ENCODE results near the gene SSU72. TPM values are rescaled to one million over a fixed set of nuclear protein-coding genes. Genes with fewer than 3 reads are reported as not detected.

SSU72 gene
- total RNA-seq, 4 donors from 2014 or later, result 44.0 to 273 (median 78.4) TPM

DNA sequence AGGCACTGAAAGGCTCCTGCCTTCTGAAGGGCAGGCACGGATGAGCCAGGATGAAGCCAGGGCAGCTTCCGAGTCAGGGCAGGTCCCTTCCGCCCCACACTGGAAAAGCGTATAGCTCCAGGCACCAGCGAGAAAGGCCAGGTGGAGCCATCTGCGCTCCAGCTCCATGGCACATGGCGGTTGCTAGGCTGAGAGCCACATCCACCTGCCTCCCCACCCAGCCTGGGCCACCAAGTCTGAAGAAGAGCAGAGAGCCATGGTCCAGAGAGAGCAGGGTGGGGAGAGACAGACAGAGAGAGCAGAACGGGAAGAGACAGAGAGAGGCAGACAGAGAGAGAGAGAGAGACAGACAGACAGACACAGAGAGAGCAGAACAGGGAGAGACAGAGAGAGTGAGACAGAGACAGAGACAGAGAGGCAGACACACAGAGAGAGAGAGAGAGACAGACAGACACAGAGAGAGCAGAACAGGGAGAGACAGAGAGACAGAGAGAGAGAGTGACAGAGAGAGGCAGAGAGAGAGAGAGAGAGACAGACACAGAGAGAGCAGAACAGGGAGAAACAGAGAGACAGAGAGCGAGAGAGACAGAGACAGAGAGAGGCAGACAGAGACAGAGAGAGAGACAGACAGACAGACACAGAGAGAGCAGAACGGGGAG is 20.1 kb upstream of the SSU72 start:
- no peaks in the 10 kb centered on the region for H3K27me3 ChIP-seq
- no peaks in the 10 kb centered on the region for H3K9me3 ChIP-seq
- intact Hi-C loops (cut with DNase I; ENCODE audit: low total_unique reads), result no loop called here
- no peak overlapping the region for H3K27ac ChIP-seq
- TF ChIP-seq, protein P1, sequence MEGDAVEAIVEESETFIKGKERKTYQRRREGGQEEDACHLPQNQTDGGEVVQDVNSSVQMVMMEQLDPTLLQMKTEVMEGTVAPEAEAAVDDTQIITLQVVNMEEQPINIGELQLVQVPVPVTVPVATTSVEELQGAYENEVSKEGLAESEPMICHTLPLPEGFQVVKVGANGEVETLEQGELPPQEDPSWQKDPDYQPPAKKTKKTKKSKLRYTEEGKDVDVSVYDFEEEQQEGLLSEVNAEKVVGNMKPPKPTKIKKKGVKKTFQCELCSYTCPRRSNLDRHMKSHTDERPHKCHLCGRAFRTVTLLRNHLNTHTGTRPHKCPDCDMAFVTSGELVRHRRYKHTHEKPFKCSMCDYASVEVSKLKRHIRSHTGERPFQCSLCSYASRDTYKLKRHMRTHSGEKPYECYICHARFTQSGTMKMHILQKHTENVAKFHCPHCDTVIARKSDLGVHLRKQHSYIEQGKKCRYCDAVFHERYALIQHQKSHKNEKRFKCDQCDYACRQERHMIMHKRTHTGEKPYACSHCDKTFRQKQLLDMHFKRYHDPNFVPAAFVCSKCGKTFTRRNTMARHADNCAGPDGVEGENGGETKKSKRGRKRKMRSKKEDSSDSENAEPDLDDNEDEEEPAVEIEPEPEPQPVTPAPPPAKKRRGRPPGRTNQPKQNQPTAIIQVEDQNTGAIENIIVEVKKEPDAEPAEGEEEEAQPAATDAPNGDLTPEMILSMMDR (IDR thresholded peaks at IDR 0.05), result no peak
- TF ChIP-seq POLR2A (IDR thresholded peaks at IDR 0.05), result no peak
- H3K4me1 ChIP-seq, result peaks cover 0 to 4% of the 10 kb centered on the region in 2 donors
- DNase-seq, result no peak
- H3K4me3 ChIP-seq, result no peak overlapping the region
- no peaks in the 10 kb centered on the region for H3K36me3 ChIP-seq

DNA sequence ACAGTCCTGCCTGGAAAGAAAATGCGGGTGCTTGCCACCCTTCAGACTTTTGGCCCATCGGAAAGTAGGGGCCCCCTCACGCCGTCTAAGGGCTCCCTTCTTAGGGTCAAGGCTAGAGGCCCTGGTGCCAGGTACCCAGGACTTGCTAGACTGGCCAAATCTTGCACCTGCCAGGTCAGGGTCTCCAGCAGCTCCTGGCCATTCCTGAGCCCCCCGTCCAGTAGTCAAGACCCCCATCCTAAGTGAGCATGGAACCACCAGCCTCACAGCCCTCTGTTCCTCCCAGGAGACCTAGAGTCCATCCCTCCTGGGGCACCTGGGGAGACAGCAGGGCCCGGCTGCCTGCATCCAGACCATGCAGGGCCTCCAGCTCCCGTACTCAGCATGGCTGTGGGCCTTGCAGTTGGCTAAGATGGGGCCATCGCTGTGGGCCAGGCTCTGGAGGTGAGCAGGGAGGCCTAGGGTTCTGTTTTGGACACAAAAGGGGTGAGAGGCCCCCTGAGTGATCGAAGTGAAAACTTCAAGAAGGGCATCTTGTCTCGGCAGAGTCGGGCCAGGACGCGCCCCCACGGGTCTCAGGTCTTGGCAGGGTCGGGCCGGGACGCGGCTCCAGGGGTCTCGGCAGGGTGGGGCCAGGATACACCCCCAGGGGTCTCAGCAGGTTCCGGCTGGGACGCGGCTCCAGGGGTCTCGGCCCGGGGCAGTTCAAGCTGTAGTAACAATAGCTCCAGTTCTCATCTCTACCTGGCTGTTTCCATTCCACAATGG is 19.4 kb upstream of the SSU72 start:
- TF ChIP-seq, protein P1 (IDR thresholded peaks at IDR 0.05), result no peak
- no peak for TF ChIP-seq POLR2A (IDR thresholded peaks at IDR 0.05)
- H3K36me3 ChIP-seq, result no peaks in the 10 kb centered on the region
- H3K4me3 ChIP-seq, result no peak overlapping the region
- H3K9me3 ChIP-seq, result no peaks in the 10 kb centered on the region
- no peaks in the 10 kb centered on the region for H3K27me3 ChIP-seq
- H3K27ac ChIP-seq, result no peak overlapping the region
- no peaks in the 10 kb centered on the region for H3K4me1 ChIP-seq
- intact Hi-C loops (cut with DNase I; ENCODE audit: low total_unique reads), result no loop called here
- DNase-seq, result no peak

DNA sequence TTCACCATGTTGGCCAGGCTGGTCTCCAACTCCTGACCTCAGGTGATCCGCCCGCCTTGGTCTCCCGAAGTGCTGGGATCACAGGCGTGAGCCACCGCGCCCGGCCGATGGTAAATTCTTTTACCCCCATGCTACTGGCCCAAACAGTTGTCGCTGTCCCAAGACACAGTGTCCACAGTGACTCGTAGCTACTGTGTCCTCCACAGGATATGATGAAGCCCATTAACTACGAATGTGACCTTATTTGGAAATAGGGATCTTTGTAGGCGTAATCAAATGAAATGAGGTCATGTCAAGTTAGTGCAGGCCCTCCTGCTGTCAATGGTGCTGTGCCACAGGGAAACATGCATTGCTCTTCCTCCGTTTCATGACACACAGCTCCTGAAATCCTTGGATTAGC is 16.8 kb upstream of the SSU72 start:
- Histone ChIP-seq H3K27me3 (no peaks in the 10 kb centered on the region), H3K36me3 (no peaks in the 10 kb centered on the region), H3K9me3 (no peaks in the 10 kb centered on the region), H3K4me1 (no peaks in the 10 kb centered on the region), H3K4me3 (no peak overlapping the region), H3K27ac (no peak overlapping the region)
- TF ChIP-seq, protein P1 (IDR thresholded peaks at IDR 0.05), result no peak
- no peak for TF ChIP-seq POLR2A (IDR thresholded peaks at IDR 0.05)
- intact Hi-C loops (cut with DNase I; ENCODE audit: low total_unique reads), result no loop called here
- DNase-seq, result no peak

DNA sequence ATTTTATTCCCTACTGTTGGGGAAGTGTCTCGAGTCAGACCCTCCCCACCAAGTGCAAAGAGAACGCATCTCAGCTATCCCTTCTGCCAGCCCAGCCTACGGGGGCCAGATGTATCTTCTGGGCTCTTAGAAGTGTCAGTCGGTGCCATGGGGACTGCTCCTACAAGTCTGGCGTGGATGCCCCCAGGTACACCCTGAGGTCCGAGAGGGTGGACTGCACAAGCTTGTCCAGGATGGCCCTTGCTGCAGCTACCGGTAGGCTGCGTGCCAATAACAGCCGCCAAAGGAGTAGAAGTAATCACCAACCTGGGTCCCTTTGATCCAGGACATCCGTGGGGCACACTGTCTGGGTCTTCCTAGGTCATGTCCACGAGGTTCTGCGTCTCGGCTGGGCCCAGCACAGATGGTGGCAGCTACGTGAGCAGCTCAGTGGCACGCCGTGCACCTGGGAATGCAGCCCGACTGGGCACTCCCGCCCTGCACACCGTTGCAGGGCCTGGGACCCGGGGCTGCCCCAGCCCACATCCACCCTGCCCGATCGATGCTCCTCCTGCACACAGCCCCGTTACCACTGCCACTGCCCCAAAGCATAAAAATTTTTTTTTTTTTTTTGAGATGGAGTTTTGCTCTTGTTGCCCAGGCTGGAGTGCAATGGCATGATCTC is 8.8 kb upstream of the SSU72 start:
- Histone ChIP-seq H3K27me3 (no peaks in the 10 kb centered on the region), H3K4me3 (no peak overlapping the region), H3K4me1 (no peaks in the 10 kb centered on the region), H3K9me3 (no peaks in the 10 kb centered on the region), H3K27ac (no peak overlapping the region), H3K36me3 (no peaks in the 10 kb centered on the region)
- TF ChIP-seq, protein P1 (IDR thresholded peaks at IDR 0.05), result no peak
- no peak for DNase-seq
- intact Hi-C loops (cut with DNase I; ENCODE audit: low total_unique reads), result no loop called here

Measured in uterus (tissue), 4 donors.